Fibroblast of gingiva (primary cell): ENCODE data around the gene ANTXRL.
A peak's percentile ranks its signal among the peaks of the same experiment; 100 is the strongest.
"Not testable (repeated sequence)": the region's sequence is repeated elsewhere in the genome, so short reads cannot be mapped to it uniquely, and the experiment has no call there.

ENCODE experiments used
- DNase-seq: peaks from one replicate; pipeline ENCODE4 v3.0.0-alpha.2; 2011; ENCODE audit warnings: low read depth

The ANTXRL gene

DNA sequence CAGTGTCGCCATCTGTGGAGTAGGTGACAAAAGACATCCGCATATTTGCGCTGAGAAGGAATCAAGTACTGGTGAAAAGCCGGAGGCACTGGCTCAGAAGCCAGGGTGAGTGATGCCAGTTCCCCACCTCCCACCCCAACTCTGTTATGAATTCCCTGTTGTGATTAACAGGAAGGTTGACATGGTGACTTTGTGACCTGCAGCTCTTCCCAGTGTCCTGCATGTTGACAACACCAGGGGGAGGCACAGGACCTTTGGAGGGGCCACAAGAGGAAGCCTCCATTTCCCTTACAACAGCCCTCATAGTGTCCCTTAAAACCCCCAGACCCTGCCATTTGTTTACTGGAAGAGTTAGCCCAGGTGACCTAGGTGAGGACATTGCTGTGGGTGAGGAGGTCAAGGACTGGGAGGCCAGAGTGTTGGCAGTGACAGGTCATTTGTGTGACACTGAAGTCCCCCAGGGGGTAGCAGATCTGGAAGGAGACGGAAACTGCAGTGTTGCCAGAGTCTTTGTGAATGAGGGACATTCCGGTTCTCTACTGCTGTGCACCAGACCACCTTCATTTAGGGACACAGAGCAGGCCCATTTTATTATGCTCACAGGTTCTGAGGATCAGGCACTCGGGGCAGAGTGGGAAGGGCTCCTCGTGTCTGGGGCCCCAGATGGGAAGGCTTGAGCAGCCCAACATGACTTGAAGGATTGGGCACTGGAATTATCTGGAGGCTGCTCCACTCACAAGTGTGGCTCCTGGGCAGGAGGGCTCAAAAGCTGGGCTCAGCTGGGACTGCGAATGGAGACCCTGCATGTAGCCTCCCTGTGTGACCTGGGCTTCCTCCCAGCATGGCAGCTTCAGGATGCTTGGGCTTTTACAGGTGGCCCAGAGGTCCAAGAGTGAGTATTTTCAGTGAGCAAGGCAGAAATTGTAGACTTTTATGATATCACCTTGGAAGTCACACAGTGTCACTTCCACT lies 13.0 kb upstream of the ANTXRL start:
- no peak for DNase-seq

DNA sequence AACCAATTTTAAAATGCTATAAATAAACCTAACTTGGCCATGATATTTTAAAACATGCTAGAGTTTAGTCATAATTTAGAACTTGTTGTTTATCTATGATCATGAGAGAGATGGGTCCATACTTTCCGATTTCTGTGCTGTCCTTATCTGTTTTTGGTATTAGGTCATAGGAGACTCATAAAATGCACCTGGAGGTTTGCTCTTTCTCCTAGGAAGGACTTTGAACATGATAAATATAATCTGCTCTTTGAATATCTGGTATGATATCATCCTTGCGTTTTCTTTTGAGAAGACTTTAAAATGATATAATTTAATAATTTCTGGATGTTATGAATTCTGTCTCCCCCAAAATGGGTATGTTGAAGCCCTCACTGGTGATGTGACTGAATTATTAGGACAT lies 9.0 kb upstream of the ANTXRL start:
- DNase-seq = no peak

DNA sequence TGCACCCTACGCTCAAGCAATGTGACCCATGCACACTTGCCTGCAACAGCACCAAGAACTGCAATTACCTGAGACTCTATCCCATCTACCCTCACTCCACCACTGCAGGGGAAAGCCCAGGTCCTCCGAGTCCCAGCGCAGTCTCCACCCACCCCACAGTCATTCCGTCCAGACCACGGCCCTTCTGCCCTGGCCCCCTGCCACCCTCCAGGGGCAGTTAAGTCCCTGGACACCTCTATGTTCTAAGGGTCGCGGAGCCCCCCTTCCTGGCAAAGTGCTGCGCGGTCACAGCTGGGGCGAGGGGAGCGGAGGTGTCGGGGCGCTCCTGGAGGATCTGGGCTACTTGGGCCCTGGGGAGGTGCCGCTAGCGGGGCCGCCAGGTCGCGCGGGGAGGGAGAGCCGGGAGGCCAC lies 4.4 kb upstream of the ANTXRL start:
- DNase-seq = not testable (repeated sequence)

DNA sequence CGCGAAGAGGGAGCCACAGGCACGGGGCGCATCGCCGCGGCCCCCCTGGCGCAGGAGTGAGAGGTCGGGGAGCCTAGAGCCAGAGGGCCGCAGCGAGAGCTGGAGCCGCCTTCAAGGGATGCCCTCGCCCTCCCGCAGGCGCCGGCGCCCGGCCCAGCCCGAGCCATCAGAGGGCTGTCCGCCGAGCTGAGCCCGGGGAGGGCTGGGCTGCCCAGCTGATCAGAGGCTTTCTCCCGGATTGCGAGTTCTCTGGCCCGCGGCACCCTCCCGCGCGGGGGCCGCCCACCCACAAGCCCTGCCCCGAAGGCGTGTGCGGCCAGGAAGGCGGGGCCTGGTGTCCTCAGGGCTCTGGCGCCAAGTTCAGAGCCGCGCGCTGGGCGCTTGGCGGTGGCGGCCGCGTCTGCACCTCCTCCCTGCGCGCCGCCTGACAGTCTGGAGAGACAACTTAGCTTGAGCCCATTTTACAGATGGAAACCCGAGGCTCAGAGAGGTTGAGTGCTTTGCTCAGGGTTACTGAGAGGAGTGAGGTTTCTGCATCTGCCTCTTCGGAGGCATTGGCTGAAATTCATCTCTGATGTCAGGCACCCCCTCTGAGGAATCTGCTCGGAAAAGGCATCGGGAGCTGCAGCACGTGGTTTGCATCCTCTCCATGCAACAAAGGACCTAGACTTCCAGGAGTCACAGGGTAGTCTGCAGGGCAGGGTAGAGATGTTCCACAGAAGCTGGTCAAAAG lies 3.8 kb upstream of the ANTXRL start:
- DNase-seq = peak; percentile 61

DNA sequence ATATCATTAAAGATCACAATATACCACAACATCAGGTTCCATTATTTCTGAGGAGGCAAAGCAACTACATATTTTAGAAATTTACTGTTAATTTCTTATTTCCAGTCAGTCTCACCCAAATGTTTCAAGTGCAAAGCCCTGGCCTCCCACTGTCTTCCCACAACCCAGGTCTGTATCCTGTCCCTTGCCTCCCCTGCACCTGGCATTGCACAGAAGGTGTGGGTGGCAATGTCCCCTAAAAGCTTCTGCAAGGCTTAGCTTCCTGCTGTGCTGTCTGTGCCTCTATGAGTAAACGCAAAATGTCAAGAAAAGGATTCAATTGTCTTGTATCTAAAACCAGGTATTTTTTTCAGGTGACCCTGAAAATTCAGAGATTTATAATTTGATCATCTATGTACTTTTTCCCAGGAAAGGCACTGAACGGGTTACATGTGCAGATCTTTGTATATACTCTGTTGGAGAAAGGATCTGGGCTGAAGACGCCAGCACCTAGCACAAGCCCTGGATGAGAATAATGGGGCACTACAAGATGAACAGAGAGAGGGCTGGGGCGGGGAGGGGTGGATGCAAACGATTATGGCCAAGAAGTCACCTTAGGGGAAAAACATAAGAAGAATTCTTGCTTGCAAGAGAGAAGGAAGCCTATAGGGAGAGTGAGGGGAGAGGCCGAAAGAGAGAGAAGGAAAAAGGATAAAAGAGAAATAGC lies 3.1 kb upstream of the ANTXRL start:
- no peak for DNase-seq

DNA sequence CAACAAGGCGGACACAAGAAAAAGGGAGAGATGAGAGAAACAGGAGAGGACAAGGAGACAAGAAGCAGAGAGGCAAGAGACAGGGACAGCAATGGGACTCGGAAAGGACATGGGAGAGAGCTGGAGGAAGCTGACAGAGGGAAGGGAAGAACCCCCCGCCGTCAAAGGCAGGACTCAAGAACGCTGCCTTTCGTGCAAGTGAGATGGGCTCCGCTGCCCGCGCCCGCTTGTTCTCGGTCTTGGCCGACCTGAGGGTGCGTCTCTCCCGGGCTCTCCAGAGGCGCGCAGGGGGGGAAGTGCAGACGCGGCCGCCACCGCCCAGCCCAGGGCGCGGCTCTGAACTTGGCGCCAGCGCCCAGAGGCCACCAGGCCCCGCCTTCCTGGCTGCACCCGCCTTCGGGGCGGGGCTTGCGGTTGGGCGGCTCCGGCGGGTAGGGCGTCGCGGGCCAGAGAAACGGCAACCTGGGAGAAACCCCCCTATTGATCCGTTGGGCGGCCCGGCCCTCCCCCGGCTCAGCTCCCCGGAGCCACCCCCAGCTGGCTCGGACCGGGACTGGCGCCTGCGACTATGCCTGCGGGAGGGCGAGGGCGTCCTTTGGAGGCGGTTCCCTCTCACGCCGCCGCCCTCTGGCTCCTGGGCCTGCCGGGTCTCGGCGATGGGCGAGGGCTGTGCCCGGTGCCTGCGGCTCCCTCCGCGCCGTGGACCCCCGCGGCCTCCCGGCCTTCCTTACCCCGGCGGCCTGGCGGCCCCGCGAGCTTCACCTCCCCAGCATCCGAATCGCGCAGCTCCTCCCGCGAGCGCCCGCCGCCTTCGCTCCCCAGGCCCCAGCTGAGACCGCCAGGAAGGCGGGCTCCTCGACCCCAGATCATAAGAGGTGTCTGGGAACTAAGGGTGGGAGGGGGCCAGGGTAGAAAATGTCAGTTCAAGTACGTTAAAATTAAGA lies 2.2 kb upstream of the ANTXRL start:
- DNase-seq = peak; percentile 43

DNA sequence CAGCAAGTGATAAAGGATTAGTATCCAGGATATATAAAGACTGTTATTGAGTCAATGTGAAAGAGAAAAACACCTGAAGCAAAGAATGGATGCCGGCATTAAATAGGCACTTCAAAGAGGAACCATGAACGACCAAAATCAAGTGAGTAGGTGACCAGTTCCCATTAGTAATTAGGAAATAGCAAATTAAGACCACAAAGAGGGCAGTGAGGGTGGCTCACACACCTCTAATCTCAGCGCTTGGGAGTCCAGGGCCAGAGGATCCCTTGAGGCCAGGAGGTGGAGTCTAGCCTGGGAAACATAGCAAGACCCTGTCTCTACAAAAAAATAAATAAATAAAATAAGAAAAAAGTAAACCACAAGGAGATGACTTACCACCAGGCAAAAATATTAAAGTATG lies 1.5 kb upstream of the ANTXRL start:
- DNase-seq = no peak

DNA sequence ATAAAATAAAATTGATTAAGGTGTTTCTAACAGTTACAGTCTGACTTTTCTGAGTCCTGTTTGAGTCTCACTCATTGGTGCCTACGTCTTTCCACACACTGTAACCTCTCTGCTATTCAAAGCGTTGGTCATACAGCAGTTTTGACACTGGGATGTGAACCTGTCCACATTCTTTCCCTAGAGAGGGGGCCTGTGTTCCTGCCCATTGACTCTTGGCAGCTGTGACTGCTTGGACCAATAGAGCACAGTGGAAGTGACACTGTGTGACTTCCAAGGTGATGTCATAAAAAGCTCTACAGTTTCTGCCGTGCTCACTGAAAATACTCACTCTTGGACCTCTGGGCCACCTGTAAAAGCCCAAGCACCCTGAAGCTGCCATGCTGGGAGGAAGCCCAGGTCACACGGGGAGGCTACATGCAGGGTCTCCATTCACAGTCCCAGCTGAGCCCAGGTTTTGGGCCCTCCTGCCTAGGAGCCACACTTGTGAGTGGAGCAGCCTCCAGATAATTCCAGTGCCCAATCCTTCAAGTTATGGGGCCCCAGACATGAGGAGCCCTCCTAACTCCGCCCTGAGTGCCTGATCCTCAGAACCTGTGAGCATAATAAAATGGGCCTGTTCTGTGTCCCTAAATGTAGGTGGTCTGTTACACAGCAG lies 704 bp upstream of the ANTXRL start:
- no peak for DNase-seq

DNA sequence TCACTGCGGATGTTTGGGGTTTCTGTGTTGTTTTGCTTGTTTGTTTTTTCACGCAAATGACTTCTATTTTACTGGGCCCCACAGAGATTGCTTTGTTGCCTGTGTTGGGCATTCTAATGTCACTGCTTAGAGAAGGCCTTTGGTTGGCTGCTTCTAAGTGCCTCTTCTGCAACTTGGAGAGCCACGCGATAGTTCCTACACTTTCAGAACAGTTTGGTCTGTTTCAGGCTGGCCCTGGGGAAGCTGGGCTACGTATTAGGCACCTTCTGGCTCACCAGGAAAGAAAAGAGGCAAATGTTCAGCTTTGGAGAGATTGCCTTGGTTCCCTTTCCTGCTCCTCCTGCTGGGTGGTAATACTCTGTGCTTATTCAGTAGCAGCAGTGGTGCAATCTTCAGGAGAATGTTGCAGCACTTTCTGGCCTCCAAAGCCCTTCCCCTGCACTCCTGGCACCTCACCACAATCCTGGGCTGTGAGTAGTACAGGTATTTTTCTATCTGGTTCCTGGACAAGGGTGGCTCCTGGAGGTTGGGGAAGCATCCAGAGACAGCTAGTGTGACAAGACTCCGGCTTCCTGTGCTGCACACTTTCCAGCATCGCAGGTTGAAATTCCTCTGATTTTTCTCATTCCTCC lies 1.2 kb downstream of the ANTXRL start:
- no peak for DNase-seq

DNA sequence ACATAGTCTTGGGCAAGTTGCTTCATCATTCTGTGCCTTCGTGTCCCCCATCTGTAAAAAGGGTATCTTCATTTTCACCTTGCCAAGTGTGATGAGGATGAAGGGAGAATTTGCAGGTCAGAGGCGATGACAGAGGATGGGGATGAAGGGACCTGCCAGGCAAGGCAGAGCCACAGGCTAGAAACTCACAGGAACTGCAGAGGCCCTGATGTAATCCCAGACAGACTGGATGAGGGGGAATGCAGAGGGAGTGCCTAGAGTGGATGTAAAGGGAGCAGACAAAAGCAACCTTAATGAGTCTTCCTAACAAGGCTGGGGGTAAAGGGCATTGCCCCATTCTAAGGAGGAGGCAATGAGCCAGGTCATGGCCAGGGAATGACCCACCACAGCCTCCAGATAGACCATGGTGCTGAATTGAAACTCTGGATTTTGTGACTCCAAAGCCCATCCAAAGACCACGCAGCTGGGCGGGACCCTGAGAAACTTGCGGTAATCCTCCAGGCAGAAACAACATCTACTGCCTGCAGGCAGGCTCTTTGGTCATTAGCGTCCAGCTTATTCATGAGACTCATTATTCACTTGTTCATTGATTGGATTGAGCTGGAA lies 1.9 kb downstream of the ANTXRL start:
- DNase-seq = no peak

DNA sequence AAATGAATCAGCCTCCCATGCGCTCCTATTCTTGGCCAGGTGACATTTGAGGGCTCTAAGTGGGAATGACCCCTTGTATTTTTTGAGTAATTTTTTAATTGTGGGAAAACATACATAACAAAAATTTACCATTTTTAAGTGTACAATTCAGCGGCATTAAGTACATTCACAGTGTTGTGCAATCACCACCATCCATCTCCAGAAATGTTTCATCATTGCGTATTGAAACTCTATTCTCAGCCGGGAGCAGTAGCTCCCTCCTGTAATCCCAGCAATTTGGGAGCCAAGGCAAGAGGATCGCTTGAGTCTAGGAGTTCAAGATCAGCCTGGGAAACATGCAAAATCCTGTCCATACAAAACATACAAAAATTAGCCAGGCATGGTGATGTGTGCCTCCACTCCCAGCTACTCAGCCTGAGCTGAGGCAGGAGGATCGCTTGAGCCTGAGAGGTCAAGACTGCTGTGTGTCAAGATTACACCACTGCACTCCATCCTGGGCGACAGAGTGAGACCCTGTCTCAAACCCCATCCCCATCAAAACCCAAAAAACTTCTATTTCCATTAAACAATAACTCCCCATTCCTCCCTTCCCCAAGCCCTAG lies 2.5 kb downstream of the ANTXRL start:
- no peak for DNase-seq

DNA sequence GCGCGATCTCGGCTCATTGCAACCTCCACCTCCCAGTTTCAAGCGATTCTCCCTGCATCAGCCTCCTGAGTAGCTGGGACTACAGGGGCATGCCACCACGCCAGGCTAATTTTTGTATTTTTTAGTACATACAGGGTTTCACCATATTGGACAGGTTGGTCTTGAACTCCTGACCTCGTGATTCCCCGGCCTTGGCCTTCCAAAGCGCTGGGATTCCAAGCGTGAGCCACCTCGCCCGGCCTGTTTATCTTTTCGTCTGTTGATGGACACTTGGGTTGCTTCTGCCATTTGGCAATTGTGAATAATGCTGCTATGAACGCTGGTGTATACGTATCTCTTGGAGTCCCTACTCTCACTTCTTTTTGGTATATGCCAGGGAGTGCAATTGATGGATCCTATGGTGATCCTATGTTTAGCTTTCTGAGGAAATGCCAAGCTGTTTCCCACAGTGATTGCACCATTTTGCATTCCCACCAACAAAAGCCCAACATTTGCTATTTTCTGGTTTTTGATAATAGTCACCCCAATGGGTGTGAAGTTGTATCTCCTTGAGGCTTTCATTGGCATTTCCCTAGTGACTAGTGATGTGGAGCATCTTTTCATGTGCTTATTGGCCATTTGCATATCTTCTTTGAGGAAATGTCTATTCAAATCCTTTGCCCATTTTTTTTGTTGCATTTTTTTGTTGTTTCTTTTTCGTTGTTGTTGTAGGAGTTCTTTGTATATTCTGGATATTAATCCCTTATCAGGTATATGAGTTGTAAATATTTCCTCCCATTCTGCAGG lies 3.5 kb downstream of the ANTXRL start:
- DNase-seq = no peak

DNA sequence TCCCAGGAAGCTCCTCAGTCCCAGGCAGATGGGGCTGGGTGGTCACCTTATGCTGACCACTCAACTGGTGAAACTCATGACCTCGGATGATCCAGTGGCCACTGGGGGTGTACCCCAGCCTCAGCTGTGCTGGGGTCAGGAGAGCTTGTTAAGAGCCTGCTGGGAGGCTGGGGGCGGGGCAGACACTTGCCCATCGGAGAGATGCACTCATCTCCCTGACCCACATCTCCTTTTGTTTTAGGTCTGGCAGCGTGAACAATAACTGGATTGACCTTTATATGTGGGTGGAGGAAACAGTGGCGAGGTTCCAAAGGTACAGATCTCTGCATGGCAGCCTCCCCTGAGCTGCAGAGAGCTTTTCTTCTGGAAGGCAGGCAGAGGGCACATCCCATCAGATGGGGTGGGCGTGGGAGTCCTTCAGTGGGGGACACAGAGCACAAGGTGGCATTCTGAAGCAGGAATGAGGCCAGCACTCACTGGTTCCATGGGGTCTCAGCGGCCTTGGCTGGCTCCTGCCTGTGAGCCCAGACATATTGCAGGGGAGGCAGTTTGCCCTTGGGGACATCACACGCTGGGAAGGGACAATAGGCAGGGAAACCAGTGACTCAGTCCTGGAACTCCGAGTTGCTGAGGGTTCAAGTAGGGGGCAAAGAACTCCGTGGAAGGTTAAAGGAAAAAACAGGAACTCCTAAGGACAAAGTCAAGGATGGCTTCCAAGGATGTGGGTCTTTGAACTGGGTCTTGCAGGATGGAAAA lies 5.2 kb downstream of the ANTXRL start:
- no peak for DNase-seq

DNA sequence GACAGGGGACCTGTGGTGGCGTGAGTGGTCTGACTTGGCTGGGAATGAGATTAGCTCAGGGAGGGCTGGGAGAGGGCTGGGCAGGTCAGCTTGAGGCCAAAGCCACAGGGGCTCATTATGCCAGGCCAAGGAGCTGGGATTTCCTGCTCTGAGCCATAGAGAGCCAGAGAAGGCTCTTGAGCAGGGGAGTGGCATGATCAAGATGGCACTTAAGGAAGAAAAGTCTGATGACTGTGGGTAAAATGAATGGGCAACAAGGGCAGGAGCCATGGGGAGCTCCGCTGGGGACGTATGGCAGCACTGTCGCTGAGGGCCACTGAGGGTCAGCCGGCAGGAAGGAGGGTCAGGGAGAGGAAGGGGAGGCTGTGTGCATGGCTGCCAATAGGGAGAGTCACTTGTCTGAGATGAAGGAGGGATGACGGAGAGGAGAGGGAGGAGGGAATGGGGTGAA lies 5.8 kb downstream of the ANTXRL start:
- DNase-seq = no peak

DNA sequence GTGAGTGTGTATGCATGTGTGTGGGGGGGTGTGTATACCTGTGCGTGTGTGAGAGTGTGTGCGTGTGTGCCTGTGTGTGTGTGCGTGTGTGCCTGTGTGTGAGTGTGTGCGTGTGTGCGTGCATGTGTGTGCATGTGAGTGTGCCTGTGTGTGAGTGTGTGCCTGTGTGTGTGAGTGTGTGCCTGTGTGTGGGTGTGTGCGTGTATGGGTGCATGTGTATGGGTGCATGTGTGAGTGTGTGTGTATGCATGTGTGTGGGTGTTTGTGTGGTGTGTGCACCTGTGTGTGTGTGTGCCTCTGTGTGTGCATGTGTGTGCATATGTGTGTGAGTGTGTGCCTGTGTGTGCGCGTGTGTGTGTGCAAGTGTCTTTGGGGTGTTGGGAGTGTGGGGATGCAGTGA lies 6.4 kb downstream of the ANTXRL start:
- DNase-seq = no peak

DNA sequence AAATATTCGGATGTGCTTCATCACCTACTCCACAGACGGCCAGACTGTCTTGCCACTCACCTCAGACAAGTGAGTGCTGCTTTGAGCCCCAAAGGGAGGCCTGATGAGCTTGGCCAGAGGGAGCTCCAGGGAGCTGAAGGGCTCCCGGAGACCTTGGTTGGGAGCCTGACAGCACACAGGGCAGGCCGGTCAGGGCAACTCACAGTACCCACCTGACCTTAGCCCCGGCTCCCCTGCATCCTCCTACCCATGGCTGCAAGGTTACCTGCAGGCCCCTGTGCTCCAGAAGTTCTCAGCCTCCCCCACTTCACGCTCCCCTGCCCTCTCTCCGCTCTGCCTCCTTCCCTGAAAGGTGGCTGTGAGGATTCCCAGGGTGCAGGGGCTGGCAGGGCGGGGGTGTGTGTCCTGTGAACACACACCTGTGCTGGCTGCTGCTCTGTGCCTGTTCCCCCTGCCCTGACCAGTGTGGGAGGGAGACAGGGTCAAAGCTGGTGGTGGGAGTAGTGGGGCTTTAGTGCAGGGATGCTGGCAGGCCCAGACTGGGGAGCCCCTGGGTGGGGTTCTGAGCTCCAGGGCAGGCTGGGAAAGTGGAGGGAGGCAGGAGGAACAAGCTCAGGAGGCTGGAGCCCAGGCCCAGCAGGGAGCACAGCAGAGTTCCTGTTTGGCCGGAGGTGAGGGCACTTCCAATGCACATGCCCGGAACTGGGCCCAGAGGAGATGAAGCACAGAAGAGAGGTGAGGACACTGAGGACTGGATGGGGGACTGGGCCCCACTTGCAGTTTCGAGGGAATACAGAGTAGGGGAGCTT lies 7.2 kb downstream of the ANTXRL start:
- DNase-seq = no peak

DNA sequence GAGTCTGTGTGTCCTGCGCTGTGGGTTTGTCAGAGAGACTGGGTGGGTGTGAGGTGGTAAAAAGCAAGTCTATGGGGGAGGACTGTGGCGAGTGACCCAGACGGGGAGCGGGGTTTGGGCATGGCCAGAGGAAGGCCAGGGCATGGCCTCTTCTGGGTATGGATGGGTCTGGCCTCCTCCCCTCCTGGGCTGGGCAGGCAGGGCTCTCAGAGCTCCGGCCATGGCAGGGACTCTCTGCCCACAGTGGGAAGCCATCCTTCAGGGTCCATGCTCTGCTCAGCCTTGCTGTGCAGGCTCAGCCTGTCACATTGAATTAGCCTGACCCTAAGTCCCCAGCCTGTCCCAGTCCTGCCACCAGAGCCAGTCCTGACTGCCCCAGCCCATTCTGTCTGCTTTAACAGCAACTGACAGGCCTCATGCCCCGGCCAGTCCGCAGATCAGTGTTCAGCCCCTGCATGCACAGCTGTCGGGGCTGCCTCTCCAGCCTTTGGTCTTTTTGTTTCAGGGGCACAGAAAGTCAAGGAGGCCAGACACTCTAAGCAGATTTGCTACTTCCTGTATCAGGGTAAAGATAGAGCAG lies 7.9 kb downstream of the ANTXRL start:
- DNase-seq = no peak
